Measurements from ENCODE around the gene PLAAT5.
"Not testable (repeated sequence)": the region's sequence is repeated elsewhere in the genome, so short reads cannot be mapped to it uniquely, and the experiment has no call there.

Gene PLAAT5

GRCh38 chr11:63490551-63491239 lies at the start of gene PLAAT5:
PLAAT5 (minus strand) TSS chr11:63491167; CDS start chr11:63491034, 133 bp downstream.
- DNase-seq, result no peak

DNA sequence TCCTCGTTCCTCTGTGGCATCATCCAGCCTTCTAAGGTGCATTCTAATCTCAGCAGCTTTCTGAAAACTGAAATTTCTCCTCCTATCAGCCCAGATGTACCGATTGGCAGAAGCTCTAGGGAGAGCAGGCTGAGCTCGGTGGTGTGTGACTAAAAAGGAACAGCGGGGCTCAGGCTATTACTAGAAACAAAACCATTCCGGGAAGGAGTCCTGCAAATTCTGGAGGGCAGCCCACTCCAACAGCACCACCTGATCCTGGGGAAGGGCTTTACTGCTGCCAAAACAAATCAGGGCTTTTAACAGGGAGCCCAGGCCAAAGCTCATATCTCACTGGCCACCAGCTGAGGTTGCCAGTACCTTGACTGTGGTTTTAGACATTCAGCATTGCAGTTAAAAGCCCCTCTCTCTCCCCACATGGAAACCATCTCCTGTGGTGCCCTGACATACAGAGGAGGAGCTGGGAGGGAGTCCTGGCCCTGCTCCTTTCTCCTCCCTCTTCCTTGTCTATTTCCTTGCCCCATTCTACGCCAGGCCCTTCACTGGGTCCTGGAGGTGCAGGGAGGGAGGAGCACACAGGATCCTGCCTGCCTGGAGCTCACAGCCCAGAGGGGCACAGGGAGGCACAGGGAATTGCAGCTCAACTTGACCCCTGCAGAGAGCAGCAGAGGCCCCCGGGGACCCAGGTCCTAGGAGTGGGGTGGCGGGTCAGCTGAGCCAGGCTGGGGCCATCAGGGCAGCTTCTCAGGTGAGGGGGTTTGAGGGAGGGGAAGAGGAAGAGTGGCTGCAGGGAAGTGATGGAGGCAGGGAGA lies 46.5 kb upstream of the PLAAT5 start:
- DNase-seq, result no peak

- no peak for DNase-seq
These were observed 45.8 kb upstream of the PLAAT5 start, which contains the start of gene PLAAT4 for GRCh38 chr11:63536669-63537292. PLAAT4 (plus strand) TSS chr11:63536808; CDS start chr11:63536869, 61 bp downstream.

GRCh38 chr11:63535734-63536133 lies 44.8 kb upstream of the PLAAT5 start:
- no peak for DNase-seq

GRCh38 chr11:63534895-63535461 lies 44.0 kb upstream of the PLAAT5 start:
- DNase-seq, result no peak

DNA sequence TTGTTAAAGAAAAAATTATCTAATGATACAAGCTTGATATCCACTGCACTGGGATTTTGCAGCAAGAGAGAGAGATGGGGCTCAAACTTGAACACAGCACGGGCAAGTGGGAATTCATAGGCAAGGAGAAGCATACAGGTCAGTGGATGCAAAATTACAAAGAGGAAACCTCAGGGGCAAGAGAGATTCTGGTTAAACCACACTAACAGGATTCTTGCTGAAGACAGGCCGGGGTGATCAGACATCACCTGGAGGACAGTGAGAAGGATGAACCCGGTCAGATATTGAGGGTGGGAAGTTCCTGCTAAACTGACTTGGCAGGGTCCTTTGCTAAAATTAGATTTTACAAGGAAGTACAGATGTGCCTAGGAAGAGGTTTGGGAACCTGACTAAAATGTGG lies 43.1 kb upstream of the PLAAT5 start:
- no peak for DNase-seq

DNA sequence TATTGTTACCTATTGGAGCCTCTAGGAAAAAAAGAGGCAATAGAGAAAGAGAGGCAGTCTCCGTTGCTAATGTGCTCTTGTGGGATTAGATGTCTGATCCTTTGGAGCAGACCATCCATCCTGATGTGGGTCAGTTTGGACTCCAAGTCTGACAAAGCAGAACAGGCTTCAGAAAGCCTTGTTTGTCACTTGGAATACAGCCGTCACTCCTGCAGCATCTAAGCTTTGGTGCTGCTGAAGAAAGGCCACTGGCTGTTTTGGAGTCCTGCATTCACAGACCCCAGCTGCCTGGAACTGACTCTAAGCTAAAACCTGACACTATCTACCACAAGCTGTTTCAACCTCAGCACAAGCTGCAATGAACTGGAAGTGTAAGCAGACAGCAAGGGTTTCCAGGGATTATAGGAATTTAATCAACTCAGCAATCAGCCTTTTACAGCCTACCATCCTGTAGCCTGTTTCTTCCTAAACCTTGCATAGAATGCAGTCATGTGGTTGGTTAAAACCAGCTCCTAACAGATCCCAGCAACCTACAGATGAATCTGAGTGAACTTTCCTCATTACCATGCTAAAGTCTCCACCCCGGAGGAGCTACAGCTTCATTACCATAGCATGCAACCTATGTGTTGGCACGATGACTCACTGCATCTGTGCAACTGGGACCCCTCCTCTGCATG lies 42.0 kb upstream of the PLAAT5 start:
- DNase-seq, result no peak

- no peak for DNase-seq
These were observed 41.1 kb upstream of the PLAAT5 start for GRCh38 chr11:63532117-63532516.

DNA sequence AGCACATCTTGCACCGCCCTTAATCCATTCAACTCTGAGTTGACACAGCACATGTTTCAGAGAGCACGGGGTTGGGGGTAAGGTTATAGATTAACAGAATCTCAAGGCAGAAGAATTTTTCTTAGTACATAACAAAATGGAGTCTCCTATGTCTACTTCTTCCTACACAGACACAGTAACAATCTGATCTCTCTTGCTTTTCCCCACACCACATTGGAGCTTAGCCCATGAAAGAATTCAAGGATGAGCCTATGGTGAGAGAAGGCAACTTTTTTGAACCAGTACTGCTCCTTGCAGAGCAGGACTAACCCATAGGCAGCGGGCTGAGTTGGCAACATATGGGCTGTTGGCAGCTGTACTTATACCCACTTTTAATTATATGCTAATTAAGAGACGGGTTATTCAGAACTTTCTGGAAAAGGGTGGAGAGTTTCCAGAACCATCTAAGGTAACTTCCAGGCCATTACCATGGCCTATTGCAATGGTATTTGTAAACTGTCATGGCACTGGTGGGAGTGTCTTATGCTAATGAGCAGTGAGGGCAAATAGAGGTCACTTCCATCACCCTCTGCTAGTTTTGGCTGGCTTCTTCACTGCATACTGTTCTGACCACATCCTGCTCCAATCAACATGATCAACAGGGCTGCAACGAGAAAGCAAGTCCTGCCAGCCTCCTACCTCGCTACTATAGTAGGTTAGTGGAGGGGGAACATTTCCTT lies 40.3 kb upstream of the PLAAT5 start:
- peak; percentile 33 for DNase-seq

DNA sequence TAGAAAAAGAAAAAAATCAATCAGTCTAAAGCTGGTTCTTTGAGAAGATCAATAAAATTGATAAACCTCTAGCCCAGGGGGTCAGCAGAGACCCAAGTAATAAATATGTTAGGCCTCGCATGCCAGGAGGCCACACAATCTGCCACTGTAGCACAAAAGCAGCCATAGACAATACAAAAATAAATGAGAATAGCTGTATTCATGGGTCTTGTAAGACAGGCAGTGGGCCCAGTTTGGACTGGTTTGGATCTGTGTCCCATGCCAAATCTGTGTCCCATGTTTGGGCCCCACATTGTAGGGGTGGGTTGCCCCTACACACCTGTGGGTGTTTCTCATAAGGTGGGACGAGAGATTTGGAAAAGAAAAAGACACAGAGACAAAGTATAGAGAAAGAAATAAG lies 39.1 kb upstream of the PLAAT5 start:
- no peak for DNase-seq

GRCh38 chr11:63529373-63529772 lies 38.4 kb upstream of the PLAAT5 start:
- not testable (repeated sequence) for DNase-seq

GRCh38 chr11:63528729-63529278 lies 37.8 kb upstream of the PLAAT5 start:
- not testable (repeated sequence) for DNase-seq

GRCh38 chr11:63528156-63528555 lies 37.2 kb upstream of the PLAAT5 start:
- not testable (repeated sequence) for DNase-seq

GRCh38 chr11:63527667-63528066 lies 36.7 kb upstream of the PLAAT5 start:
- DNase-seq, result no peak

DNA sequence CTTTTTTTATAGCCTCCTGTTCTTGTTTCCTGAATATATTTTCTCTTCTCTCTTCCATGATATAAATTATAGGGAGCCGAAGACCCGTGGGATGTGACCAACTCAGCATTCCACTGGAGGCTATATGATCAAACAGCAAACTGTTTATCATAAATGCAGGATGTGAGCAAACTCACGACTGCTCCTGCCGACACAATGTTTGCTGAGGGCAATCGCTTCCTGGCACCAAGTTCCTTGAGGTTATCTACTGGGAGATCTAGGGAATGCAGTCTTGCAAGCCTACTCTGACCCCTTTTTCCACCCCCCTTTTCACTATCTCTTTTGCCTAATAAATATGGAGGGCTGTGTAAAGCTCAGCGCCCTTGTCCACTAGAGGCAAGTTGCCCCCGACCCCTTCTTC lies 32.2 kb upstream of the PLAAT5 start:
- DNase-seq, result no peak

DNA sequence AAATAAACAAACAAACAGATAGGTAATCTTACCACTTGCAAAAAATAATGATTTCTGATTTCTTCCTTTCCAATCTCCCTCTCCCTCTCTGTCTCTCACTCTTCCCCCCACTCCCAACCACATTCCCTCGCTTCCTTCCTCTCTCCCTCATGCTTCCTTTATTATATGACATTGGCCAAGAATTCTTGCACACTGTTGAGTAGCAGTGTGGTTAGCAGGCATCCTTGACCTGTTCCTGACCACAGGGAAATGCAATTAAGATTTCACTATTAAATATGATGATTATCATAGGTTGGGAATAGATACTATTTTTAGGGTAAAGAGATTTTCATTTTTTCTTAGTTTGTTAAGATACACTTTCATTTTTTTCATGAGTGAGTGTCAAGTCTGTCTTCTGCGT lies 30.9 kb upstream of the PLAAT5 start:
- DNase-seq, result no peak

DNA sequence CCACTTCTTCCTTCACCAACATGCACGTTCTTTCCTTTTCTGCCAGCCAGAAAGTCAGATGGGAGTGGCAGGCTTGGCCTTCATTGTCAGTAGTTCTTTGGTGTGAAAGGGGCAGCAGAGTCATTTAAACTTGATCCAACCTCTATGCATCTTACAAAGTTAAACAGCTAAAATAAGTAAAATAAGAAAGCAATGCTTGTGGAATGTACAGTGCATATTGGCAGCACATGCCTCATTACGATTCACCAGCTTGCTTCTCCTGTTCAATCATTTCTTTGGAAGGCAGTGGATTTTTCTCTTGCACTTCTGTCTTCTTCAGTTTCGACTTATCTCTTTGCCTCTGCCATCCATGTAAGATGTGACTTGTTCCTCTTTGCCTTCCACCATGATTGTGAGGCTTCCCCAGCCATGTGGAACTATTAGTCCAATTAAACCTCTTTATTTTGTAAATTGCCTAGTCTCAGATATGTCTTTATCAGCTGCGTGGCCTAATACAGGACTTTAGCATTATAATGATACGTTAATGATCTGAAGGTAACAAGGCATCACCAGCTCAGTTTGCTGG lies 29.7 kb upstream of the PLAAT5 start:
- DNase-seq, result no peak

- no peak for DNase-seq
These were observed 27.6 kb upstream of the PLAAT5 start for GRCh38 chr11:63518548-63518947.

DNA sequence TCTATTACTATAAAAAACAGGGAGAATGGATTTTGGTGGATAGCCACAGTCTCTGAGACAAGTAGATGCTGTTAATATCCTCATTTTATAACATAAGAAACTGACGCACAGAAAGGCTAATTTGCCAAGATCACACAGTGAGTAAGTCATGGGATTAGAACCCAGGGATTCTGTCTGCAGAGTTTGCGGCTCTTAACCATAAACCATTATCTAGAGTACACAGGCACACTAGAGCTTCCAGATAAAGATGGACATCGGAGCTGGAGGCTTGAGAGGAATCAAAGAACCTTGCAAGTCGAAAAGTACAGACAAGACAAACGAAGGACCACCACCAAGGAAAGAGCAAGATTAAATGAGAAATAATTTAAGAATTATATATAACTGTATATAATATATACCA lies 26.2 kb upstream of the PLAAT5 start:
- no peak for DNase-seq

GRCh38 chr11:63516109-63516508 lies 25.1 kb upstream of the PLAAT5 start:
- DNase-seq, result no peak

GRCh38 chr11:63512816-63513215 lies 21.8 kb upstream of the PLAAT5 start:
- DNase-seq, result no peak

Measured in activated CD4-positive, CD25-positive, alpha-beta regulatory T cell treated with anti-CD3 and anti-CD28 coated beads, Interleukin-2, amount 50 U/mL, for 72 hours (primary cell).